OCI-LY7 (cell line): ENCODE measurements around the gene IGLL5.

ENCODE experiments used
- EZH2phosphoT487 ChIP-seq: fragments of 200-600 bp; sonication (generic); IDR thresholded peaks from 2 replicates; pipeline ENCODE4 v1.6.1; 2018; ENCODE audit warnings: low read depth, borderline replicate concordance, mild to moderate bottlenecking, mixed run types, antibody characterized with exemption, low read length, moderate library complexity, mixed read lengths
- TF ChIP-seq, protein P1 (sequence below): fragments of 200-600 bp; sonication (generic); conservative IDR thresholded peaks from 2 replicates; pipeline ENCODE4 v1.5.1; 2014; ENCODE audit warnings: mild to moderate bottlenecking, antibody characterized with exemption, low read length, moderate library complexity, mixed read lengths

DNA sequence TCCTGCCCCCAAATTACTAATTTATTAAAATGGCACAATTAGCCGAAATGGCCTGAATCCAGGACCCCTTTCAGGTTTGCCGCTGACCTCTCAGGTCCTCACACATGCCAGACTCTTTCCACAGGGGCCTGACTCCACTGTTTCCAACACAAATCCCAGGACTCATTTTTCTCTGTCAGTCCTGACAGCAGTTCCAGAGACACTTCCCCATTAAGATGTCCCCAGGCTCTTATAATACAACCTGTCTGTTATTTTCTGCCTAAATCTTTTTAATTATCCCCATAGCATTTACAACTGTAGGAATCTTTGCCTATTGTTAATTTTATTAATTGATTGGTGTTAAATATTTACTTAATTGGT, 9.4 kb upstream of the IGLL5 start:
- TF ChIP-seq, protein P1, sequence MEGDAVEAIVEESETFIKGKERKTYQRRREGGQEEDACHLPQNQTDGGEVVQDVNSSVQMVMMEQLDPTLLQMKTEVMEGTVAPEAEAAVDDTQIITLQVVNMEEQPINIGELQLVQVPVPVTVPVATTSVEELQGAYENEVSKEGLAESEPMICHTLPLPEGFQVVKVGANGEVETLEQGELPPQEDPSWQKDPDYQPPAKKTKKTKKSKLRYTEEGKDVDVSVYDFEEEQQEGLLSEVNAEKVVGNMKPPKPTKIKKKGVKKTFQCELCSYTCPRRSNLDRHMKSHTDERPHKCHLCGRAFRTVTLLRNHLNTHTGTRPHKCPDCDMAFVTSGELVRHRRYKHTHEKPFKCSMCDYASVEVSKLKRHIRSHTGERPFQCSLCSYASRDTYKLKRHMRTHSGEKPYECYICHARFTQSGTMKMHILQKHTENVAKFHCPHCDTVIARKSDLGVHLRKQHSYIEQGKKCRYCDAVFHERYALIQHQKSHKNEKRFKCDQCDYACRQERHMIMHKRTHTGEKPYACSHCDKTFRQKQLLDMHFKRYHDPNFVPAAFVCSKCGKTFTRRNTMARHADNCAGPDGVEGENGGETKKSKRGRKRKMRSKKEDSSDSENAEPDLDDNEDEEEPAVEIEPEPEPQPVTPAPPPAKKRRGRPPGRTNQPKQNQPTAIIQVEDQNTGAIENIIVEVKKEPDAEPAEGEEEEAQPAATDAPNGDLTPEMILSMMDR, result no peak
- TF ChIP-seq EZH2phosphoT487, result no peak
